Activated naive CD4-positive, alpha-beta T cell treated with anti-CD3 and anti-CD28 coated beads, Interleukin-2, amount 50 U/mL, for 16 hours (primary cell): Measurements from ENCODE around the gene AIG1.
A peak's percentile ranks its signal among the peaks of the same experiment; 100 is the strongest.
"Not testable (repeated sequence)": the region's sequence is repeated elsewhere in the genome, so short reads cannot be mapped to it uniquely, and the experiment has no call there.

ENCODE experiments used
- DNase-seq: peaks from one replicate; pipeline ENCODE4 v3.0.0-alpha.2; 2020

AIG1 gene

GRCh38 chr6:143058987-143059386, 1.7 kb upstream of the AIG1 start:
- no peak for DNase-seq

- peak; percentile 39 for DNase-seq
These were observed 881 bp upstream of the AIG1 start for GRCh38 chr6:143059663-143060353.

- DNase-seq: peak; percentile 76
These were observed 309 bp upstream of the AIG1 start for GRCh38 chr6:143060354-143060805.

- no peak for DNase-seq
These were observed 1.1 kb downstream of the AIG1 start for GRCh38 chr6:143061597-143062385.

GRCh38 chr6:143062551-143062950, 1.9 kb downstream of the AIG1 start:
- DNase-seq: no peak

GRCh38 chr6:143063631-143064030, 2.9 kb downstream of the AIG1 start:
- no peak for DNase-seq

- no peak for DNase-seq
These were observed 3.6 kb downstream of the AIG1 start for GRCh38 chr6:143064271-143064670.

- no peak for DNase-seq
These were observed 4.4 kb downstream of the AIG1 start for GRCh38 chr6:143064951-143065683.

- DNase-seq: no peak
These were observed 7.3 kb downstream of the AIG1 start for GRCh38 chr6:143068001-143068400.

GRCh38 chr6:143074101-143074500, 13.4 kb downstream of the AIG1 start:
- DNase-seq: no peak

- no peak for DNase-seq
These were observed 14.1 kb downstream of the AIG1 start for GRCh38 chr6:143074670-143075318.

GRCh38 chr6:143078468-143079324, 18.0 kb downstream of the AIG1 start:
- DNase-seq: no peak

GRCh38 chr6:143079325-143079640, 18.6 kb downstream of the AIG1 start:
- no peak for DNase-seq

- not testable (repeated sequence) for DNase-seq
These were observed 21.6 kb downstream of the AIG1 start for GRCh38 chr6:143082274-143082673.

- not testable (repeated sequence) for DNase-seq
These were observed 23.3 kb downstream of the AIG1 start for GRCh38 chr6:143084019-143084418.

GRCh38 chr6:143087335-143087734, 26.6 kb downstream of the AIG1 start:
- DNase-seq: not testable (repeated sequence)

- DNase-seq: no peak
These were observed 27.2 kb downstream of the AIG1 start for GRCh38 chr6:143087856-143088255.

- DNase-seq: no peak
These were observed 29.8 kb downstream of the AIG1 start for GRCh38 chr6:143090314-143091044.

GRCh38 chr6:143092768-143093167, 32.1 kb downstream of the AIG1 start:
- no peak for DNase-seq

- DNase-seq: no peak
These were observed 32.6 kb downstream of the AIG1 start for GRCh38 chr6:143093290-143093689.

- DNase-seq: no peak
These were observed 35.7 kb downstream of the AIG1 start for GRCh38 chr6:143096403-143096802.
